Liver (tissue), 9 donors: ENCODE data around the gene WHRN. TPM values are rescaled to one million over a fixed set of nuclear protein-coding genes. Genes with fewer than 3 reads are reported as not detected.

Experiments
- DNase-seq: peaks from one replicate; pipeline ENCODE4 v3.0.0-alpha.2; 2017; ENCODE audit warnings: low spot score
- H3K27ac ChIP-seq, 2 donors: one replicate each; pipeline ENCODE4 v1.7.0; 2013; ENCODE audit warnings: inconsistent platforms in 2 of 2, low read length in 2 of 2, control low read depth in 1 of 2, low read depth in 1 of 2, mild to moderate bottlenecking in 1 of 2
- H3K27me3 ChIP-seq, 4 donors: one replicate each; pipeline versions ENCODE4 v1.6.1 to v1.7.0; 2013; ENCODE audit warnings: low read length in 3 of 4, inconsistent platforms in 1 of 4, mild to moderate bottlenecking in 1 of 4, moderate library complexity in 1 of 4; ENCODE audit not compliant: control insufficient read depth in 4 of 4, insufficient read depth in 4 of 4
- H3K36me3 ChIP-seq, 4 donors: one replicate each; pipeline versions ENCODE4 v1.6.1 to v1.7.0; 2013; ENCODE audit warnings: low read length in 3 of 4, mild to moderate bottlenecking in 3 of 4, low read depth in 1 of 4, moderate library complexity in 1 of 4; ENCODE audit not compliant: control insufficient read depth in 4 of 4, insufficient read depth in 3 of 4
- H3K4me1 ChIP-seq, 4 donors: one replicate each; pipeline versions ENCODE4 v1.6.1 to v1.7.0; 2013; ENCODE audit warnings: low read length in 3 of 4, mild to moderate bottlenecking in 3 of 4, moderate library complexity in 1 of 4; ENCODE audit not compliant: control insufficient read depth in 4 of 4, insufficient read depth in 4 of 4
- H3K4me3 ChIP-seq, 3 donors: one replicate each; pipeline versions ENCODE4 v1.6.1 to v1.7.0; 2013; ENCODE audit warnings: low read length in 3 of 3, control low read depth in 1 of 3, low read depth in 1 of 3, mild to moderate bottlenecking in 1 of 3
- H3K9ac ChIP-seq, 2 donors: one replicate each; pipeline ENCODE4 v1.7.0; 2013; ENCODE audit warnings: low read length in 2 of 2, mild to moderate bottlenecking in 2 of 2, moderate library complexity in 2 of 2, control low read depth in 1 of 2, low read depth in 1 of 2
- H3K9me3 ChIP-seq, 4 donors: one replicate each; pipeline versions ENCODE4 v1.6.1 to v1.7.0; 2013; ENCODE audit warnings: low read length in 3 of 4; ENCODE audit not compliant: control insufficient read depth in 4 of 4
- ATF3 ChIP-seq: IDR thresholded peaks from 2 replicates; pipeline ENCODE4 v1.6.1; 2016; ENCODE audit warnings: antibody characterized with exemption
- CTCF ChIP-seq: fragments of 150-350 bp; IDR thresholded peaks from 2 replicates; pipeline ENCODE4 v1.5.1; 2017; ENCODE audit warnings: improper control_type of control experiment, low read depth, low read length; ENCODE audit not compliant: missing input control
- EGR1 ChIP-seq, 2 donors: IDR thresholded peaks; 2 replicates each; pipeline ENCODE4 v1.6.1; 2016 to 2018; ENCODE audit warnings: antibody characterized with exemption in 2 of 2, low read depth in 2 of 2
- FOXA1 ChIP-seq: IDR thresholded peaks from 2 replicates; pipeline ENCODE4 v1.6.1; 2016; ENCODE audit warnings: antibody characterized with exemption
- FOXA2 ChIP-seq: IDR thresholded peaks from 2 replicates; pipeline ENCODE4 v1.6.1; 2016; ENCODE audit warnings: antibody characterized with exemption
- GABPA ChIP-seq, 2 donors: IDR thresholded peaks in 1 of 2; conservative IDR thresholded peaks in 1 of 2; 2 replicates each; pipeline ENCODE4 v1.6.1; 2016; ENCODE audit warnings: antibody characterized with exemption in 2 of 2, mild to moderate bottlenecking in 1 of 2, moderate library complexity in 1 of 2
- HNF4A ChIP-seq, 2 donors: conservative IDR thresholded peaks; 2 replicates each; pipeline ENCODE4 v1.6.1; 2016; ENCODE audit warnings: antibody characterized with exemption in 2 of 2, mild to moderate bottlenecking in 2 of 2
- HNF4G ChIP-seq: IDR thresholded peaks from 2 replicates; pipeline ENCODE4 v1.6.1; 2016; ENCODE audit warnings: antibody characterized with exemption
- JUND ChIP-seq, 2 donors: IDR thresholded peaks; 2 replicates each; pipeline ENCODE4 v1.6.1; 2016; ENCODE audit warnings: antibody characterized with exemption in 2 of 2
- MAX ChIP-seq: IDR thresholded peaks from 2 replicates; pipeline ENCODE4 v1.6.1; 2016; ENCODE audit warnings: antibody characterized with exemption
- NR2F2 ChIP-seq: IDR thresholded peaks from 2 replicates; pipeline ENCODE4 v1.6.1; 2016; ENCODE audit warnings: antibody characterized with exemption
- RAD21 ChIP-seq, 2 donors: IDR thresholded peaks; 2 replicates each; pipeline ENCODE4 v1.6.1; 2016; ENCODE audit warnings: antibody characterized with exemption in 2 of 2, mild to moderate bottlenecking in 2 of 2
- RXRA ChIP-seq, 2 donors: IDR thresholded peaks; 2 replicates each; pipeline ENCODE4 v1.6.1; 2017 to 2018; ENCODE audit warnings: antibody characterized with exemption in 2 of 2, mild to moderate bottlenecking in 1 of 2
- SP1 ChIP-seq: IDR thresholded peaks from 2 replicates; pipeline ENCODE4 v1.6.1; 2018; ENCODE audit warnings: antibody characterized with exemption, mild to moderate bottlenecking
- TAF1 ChIP-seq: conservative IDR thresholded peaks from 2 replicates; pipeline ENCODE4 v1.6.1; 2016; ENCODE audit warnings: antibody characterized with exemption, mild to moderate bottlenecking
- YY1 ChIP-seq: IDR thresholded peaks from 2 replicates; pipeline ENCODE4 v1.6.1; 2016; ENCODE audit warnings: antibody characterized with exemption, mild to moderate bottlenecking
- WGBS: extraction: QIAGEN DNeasy Blood & Tissue Kit; methylation state at CpG from one replicate; pipeline ENCODE4 v1.1.7; 2013; 5-methylcytosine and 5-hydroxymethylcytosine counted together
- polyA plus RNA-seq, 2 donors: library from polyadenylated mRNA; stranded (reverse) in 1 of 2; unstranded in 1 of 2; fragments of 200-250 nt in 1 of 2; fragments of >200 nt in 1 of 2; fragmentation: Nextera tagmentation in 1 of 2; extraction: Ambion mirVana in 1 of 2; gene quantifications; one replicate each; pipeline versions ENCODE4 v1.2.1 to v1.2.3, GENCODE V29; 2013 to 2015
- total RNA-seq, 2 donors: library from RNA; depleted of rRNA; stranded (reverse); fragments of >200 nt; gene quantifications; one replicate each; pipeline ENCODE4 v1.2.3, GENCODE V29; 2014
- TF ChIP-seq, protein P1 (sequence below): IDR thresholded peaks from 2 replicates; pipeline ENCODE4 v1.6.1; 2016; ENCODE audit warnings: antibody characterized with exemption, mild to moderate bottlenecking
- TF ChIP-seq, protein P2 (sequence below): IDR thresholded peaks from 2 replicates; pipeline ENCODE4 v1.6.1; 2016; ENCODE audit warnings: antibody characterized with exemption
- donor health status: healthy.
- donor health status: healthy.
- donor health status: healthy.
- donor health status: healthy.
- donor health status: healthy.

The WHRN gene
- total and polyA plus RNA-seq, 4 donors = 0.42 to 1.9 (median 0.88) TPM

GRCh38 chr9:114371343-114371944, 133.8 kb downstream of the WHRN start:
- no peak overlapping the region for H3K9ac ChIP-seq
- H3K36me3 ChIP-seq = peaks cover 6 to 32% (median 16%) of the 10 kb centered on the region in 4 donors
- TF ChIP-seq JUND (IDR thresholded peaks at IDR 0.05) = no peak
- no peak for TF ChIP-seq YY1
- no peak for TF ChIP-seq EGR1 (IDR thresholded peaks at IDR 0.05; ENCODE audit: low read depth in 2 of 2)
- TF ChIP-seq MAX = no peak
- TF ChIP-seq HNF4G = no peak
- no peak for TF ChIP-seq RXRA (IDR thresholded peaks at IDR 0.05)
- TF ChIP-seq, protein P1, sequence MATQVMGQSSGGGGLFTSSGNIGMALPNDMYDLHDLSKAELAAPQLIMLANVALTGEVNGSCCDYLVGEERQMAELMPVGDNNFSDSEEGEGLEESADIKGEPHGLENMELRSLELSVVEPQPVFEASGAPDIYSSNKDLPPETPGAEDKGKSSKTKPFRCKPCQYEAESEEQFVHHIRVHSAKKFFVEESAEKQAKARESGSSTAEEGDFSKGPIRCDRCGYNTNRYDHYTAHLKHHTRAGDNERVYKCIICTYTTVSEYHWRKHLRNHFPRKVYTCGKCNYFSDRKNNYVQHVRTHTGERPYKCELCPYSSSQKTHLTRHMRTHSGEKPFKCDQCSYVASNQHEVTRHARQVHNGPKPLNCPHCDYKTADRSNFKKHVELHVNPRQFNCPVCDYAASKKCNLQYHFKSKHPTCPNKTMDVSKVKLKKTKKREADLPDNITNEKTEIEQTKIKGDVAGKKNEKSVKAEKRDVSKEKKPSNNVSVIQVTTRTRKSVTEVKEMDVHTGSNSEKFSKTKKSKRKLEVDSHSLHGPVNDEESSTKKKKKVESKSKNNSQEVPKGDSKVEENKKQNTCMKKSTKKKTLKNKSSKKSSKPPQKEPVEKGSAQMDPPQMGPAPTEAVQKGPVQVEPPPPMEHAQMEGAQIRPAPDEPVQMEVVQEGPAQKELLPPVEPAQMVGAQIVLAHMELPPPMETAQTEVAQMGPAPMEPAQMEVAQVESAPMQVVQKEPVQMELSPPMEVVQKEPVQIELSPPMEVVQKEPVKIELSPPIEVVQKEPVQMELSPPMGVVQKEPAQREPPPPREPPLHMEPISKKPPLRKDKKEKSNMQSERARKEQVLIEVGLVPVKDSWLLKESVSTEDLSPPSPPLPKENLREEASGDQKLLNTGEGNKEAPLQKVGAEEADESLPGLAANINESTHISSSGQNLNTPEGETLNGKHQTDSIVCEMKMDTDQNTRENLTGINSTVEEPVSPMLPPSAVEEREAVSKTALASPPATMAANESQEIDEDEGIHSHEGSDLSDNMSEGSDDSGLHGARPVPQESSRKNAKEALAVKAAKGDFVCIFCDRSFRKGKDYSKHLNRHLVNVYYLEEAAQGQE = no peak
- no peak for TF ChIP-seq HNF4A (conservative IDR thresholded peaks at IDR 0.05)
- TF ChIP-seq RAD21 (IDR thresholded peaks at IDR 0.05) = no peak
- no peak for TF ChIP-seq SP1
- TF ChIP-seq, protein P2, sequence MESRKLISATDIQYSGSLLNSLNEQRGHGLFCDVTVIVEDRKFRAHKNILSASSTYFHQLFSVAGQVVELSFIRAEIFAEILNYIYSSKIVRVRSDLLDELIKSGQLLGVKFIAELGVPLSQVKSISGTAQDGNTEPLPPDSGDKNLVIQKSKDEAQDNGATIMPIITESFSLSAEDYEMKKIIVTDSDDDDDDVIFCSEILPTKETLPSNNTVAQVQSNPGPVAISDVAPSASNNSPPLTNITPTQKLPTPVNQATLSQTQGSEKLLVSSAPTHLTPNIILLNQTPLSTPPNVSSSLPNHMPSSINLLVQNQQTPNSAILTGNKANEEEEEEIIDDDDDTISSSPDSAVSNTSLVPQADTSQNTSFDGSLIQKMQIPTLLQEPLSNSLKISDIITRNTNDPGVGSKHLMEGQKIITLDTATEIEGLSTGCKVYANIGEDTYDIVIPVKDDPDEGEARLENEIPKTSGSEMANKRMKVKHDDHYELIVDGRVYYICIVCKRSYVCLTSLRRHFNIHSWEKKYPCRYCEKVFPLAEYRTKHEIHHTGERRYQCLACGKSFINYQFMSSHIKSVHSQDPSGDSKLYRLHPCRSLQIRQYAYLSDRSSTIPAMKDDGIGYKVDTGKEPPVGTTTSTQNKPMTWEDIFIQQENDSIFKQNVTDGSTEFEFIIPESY = no peak
- TF ChIP-seq ATF3 = no peak
- TF ChIP-seq CTCF = no peak
- no peak for TF ChIP-seq FOXA1
- TF ChIP-seq FOXA2 = no peak
- no peak for TF ChIP-seq NR2F2
- TF ChIP-seq GABPA (IDR thresholded peaks at IDR 0.05 in 1 of 2, conservative IDR thresholded peaks at IDR 0.05 in 1 of 2) = no peak
- TF ChIP-seq TAF1 = no peak
- H3K4me3 ChIP-seq = no peak overlapping the region
- no peaks in the 10 kb centered on the region for H3K27me3 ChIP-seq
- peak overlapping the region; percentile 2 to 68 for H3K27ac ChIP-seq
- no peaks in the 10 kb centered on the region for H3K9me3 ChIP-seq
- DNase-seq = no peak
- 87% methylated on average over 7 of the region's 7 CpGs for WGBS
- H3K4me1 ChIP-seq = peaks cover 1 to 8% (median 2%) of the 10 kb centered on the region in 4 donors
